Osteoblast (primary cell): ENCODE results near the gene ERH. TPM values are rescaled to one million over a fixed set of nuclear protein-coding genes. Genes with fewer than 3 reads are reported as not detected.
A peak's percentile ranks its signal among the peaks of the same experiment; 100 is the strongest.

Experiments used
- DNase-seq: peaks from one replicate; pipeline ENCODE4 v3.0.0; 2011; ENCODE audit warnings: low spot score, mixed read lengths; ENCODE audit not compliant: insufficient read length; ENCODE audit errors: missing footprints
- H2AFZ ChIP-seq: 2 replicates; pipeline ENCODE4 v1.6.0; 2011; ENCODE audit warnings: mild to moderate bottlenecking, low read length
- H3K27ac ChIP-seq: 2 replicates; pipeline ENCODE4 v1.5.1; 2011; ENCODE audit warnings: mild to moderate bottlenecking, low read depth, low read length, moderate library complexity
- H3K27me3 ChIP-seq: 2 replicates; pipeline ENCODE4 v1.6.0; 2012; ENCODE audit warnings: mild to moderate bottlenecking, control low read depth, inconsistent platforms, low read length, moderate library complexity; ENCODE audit not compliant: insufficient read depth
- H3K36me3 ChIP-seq: 2 replicates; pipeline ENCODE4 v1.5.1; 2011; ENCODE audit warnings: mild to moderate bottlenecking, low read length, control low read depth, moderate library complexity; ENCODE audit not compliant: insufficient read depth
- H3K4me1 ChIP-seq: 2 replicates; pipeline ENCODE4 v1.5.1; 2011; ENCODE audit warnings: mild to moderate bottlenecking, low read length, control low read depth, moderate library complexity; ENCODE audit not compliant: insufficient read depth
- H3K4me2 ChIP-seq: 2 replicates; pipeline ENCODE4 v1.6.0; 2011; ENCODE audit warnings: mild to moderate bottlenecking, low read length; ENCODE audit not compliant: insufficient read depth
- H3K4me3 ChIP-seq: fragments of 200-600 bp; sonication (generic); 3 replicates; pipeline ENCODE4 v1.5.1; 2012; ENCODE audit warnings: mild to moderate bottlenecking, low read length, inconsistent platforms; ENCODE audit not compliant: insufficient read depth
- H3K79me2 ChIP-seq: 2 replicates; pipeline ENCODE4 v1.6.0; 2012; ENCODE audit warnings: mild to moderate bottlenecking, low read length, control low read depth, inconsistent platforms; ENCODE audit not compliant: insufficient read depth
- H3K9me3 ChIP-seq: 2 replicates; pipeline ENCODE4 v1.5.1; 2011; ENCODE audit warnings: low read depth, low read length, control low read depth
- H4K20me1 ChIP-seq: 2 replicates; pipeline ENCODE4 v1.6.0; 2012; ENCODE audit warnings: mild to moderate bottlenecking, low read length, control low read depth; ENCODE audit not compliant: insufficient read depth
- CTCF ChIP-seq: IDR thresholded peaks from 2 replicates; pipeline ENCODE4 v1.5.1; 2011; ENCODE audit warnings: mild to moderate bottlenecking, low read depth, low read length, moderate library complexity; ENCODE audit errors: extremely low read depth
- total RNA-seq: library from RNA; depleted of rRNA; stranded (reverse); fragments of >200 nt; gene quantifications from 2 replicates; pipeline ENCODE4 v1.2.3, GENCODE V29; 2012

The ERH gene
- total RNA-seq, 1 donor: 75.3 TPM

- no peak overlapping the region for H2AFZ ChIP-seq
- no peaks in the 10 kb centered on the region for H3K36me3 ChIP-seq
- peaks cover 96% of the 10 kb centered on the region for H3K79me2 ChIP-seq
- no peaks in the 10 kb centered on the region for H3K9me3 ChIP-seq
- no peaks in the 10 kb centered on the region for H3K27me3 ChIP-seq
- H3K4me1 ChIP-seq: peaks cover 21% of the 10 kb centered on the region
- no peak for DNase-seq
- no peak overlapping the region for H3K4me2 ChIP-seq
- no peak for TF ChIP-seq CTCF
- peaks cover 44% of the 10 kb centered on the region for H4K20me1 ChIP-seq
- no peak overlapping the region for H3K4me3 ChIP-seq
- no peak overlapping the region for H3K27ac ChIP-seq
These were observed 6.4 kb upstream of the ERH start for GRCh38 chr14:69404478-69404877.

DNA sequence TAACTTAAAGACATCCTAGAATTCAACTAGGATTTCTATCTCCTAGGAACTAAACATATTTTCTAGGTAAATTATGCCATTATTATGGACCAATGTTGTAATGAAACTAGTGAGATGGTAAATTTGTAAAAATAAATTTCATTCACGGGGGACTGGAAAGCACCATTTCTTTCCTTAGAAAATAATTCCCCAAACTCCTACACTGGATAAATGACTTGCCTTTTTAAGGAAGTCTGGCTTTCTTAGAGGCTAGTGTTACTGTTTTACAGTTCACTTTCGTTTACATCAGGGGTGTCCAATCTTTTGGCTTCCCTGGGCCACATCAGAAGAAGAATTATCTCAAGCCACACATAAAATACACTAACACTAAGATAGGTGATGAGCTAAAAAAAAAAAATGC, 3.7 kb upstream of the ERH start:
- Histone ChIP-seq H3K4me3 (peak overlapping the region; percentile 86), H3K79me2 (peaks cover 92% of the 10 kb centered on the region), H3K4me2 (peak overlapping the region; percentile 85), H4K20me1 (peaks cover 41% of the 10 kb centered on the region), H3K27me3 (no peaks in the 10 kb centered on the region), H2AFZ (no peak overlapping the region), H3K36me3 (no peaks in the 10 kb centered on the region), H3K27ac (no peak overlapping the region), H3K9me3 (no peaks in the 10 kb centered on the region), H3K4me1 (peaks cover 27% of the 10 kb centered on the region)
- TF ChIP-seq CTCF: no peak
- DNase-seq: no peak

DNA sequence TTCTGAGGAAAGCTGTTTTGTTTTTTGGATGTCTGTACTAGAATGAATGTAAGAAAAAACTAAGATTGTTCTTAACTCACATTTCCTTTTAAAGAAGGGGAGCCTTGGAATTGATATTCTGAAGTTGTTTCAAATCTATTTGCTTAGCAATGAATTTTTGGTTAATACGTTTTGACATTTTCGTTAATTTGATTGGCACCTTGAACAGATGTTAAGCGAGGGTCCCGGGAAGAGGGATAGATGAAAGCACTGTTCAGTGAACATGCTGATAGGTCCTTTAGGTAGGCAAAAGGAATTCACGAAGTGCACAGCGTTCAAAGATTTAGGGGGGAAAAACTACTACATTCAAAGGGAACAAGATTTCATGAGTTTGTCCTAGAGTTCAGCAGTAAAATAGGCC, 2.1 kb upstream of the ERH start:
- TF ChIP-seq CTCF: no peak
- no peaks in the 10 kb centered on the region for H3K9me3 ChIP-seq
- no peak for DNase-seq

GRCh38 chr14:69399750-69400149, 1.7 kb upstream of the ERH start:
- Histone ChIP-seq H2AFZ (no peak overlapping the region), H3K36me3 (peaks cover 18% of the 10 kb centered on the region), H3K4me2 (peak overlapping the region; percentile 85), H3K4me1 (peaks cover 33% of the 10 kb centered on the region), H3K79me2 (peaks cover 95% of the 10 kb centered on the region), H4K20me1 (peaks cover 35% of the 10 kb centered on the region), H3K27ac (no peak overlapping the region), H3K27me3 (no peaks in the 10 kb centered on the region), H3K9me3 (no peaks in the 10 kb centered on the region), H3K4me3 (peak overlapping the region; percentile 86)
- DNase-seq: no peak
- no peak for TF ChIP-seq CTCF

More for the DNA sequence above, 2.1 kb upstream of the ERH start:
- H3K4me2 ChIP-seq: peak overlapping the region; percentile 85
- H3K36me3 ChIP-seq: peaks cover 14% of the 10 kb centered on the region
- H3K4me3 ChIP-seq: peak overlapping the region; percentile 86
- H4K20me1 ChIP-seq: peaks cover 36% of the 10 kb centered on the region
- H3K27ac ChIP-seq: no peak overlapping the region
- no peaks in the 10 kb centered on the region for H3K27me3 ChIP-seq
- peaks cover 95% of the 10 kb centered on the region for H3K79me2 ChIP-seq
- H2AFZ ChIP-seq: no peak overlapping the region
- peaks cover 33% of the 10 kb centered on the region for H3K4me1 ChIP-seq
